HL-60/S4 (cell line): Measurements from ENCODE around the gene PYGM.

Experiments
- in situ Hi-C: fragments of 300-500 bp; cut with MboI; formaldehyde crosslinking; loops from 2 replicates; pipeline ENCODE4 v1.14.3; 2022; ENCODE audit warnings: low sequenced_read_pairs

PYGM gene

GRCh38 chr11:64741375-64742086 is 18.2 kb downstream of the PYGM start:
- in situ Hi-C loops = no loop called here

DNA sequence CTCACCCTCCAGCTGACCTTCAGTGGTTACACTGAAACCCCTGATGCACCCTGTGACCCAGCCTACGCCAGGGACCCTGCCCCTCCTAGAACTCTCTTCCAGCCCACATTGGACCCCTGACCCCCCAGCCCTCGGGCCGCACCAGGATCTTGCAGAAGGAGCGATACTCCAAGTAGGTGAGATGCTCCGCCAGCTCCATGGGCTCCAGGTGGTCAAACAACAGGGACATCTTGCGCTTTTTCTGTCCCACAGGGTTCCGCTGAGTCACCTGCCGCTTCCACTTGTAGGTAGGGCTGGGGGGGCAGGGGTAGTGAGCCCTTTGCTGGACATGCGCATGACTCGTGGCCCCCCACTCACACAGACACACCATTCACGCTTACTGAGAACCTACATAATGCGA is 19.9 kb downstream of the PYGM start:
- in situ Hi-C loops = no loop called here

- in situ Hi-C loops = no loop called here
Observed at GRCh38 chr11:64736654-64737053, 23.1 kb downstream of the PYGM start.

- in situ Hi-C loops = no loop called here
Observed at GRCh38 chr11:64735725-64736259, 24.0 kb downstream of the PYGM start.

- in situ Hi-C loops = no loop called here
Observed at GRCh38 chr11:64734811-64735724, 24.7 kb downstream of the PYGM start.

GRCh38 chr11:64731601-64732000 is 28.2 kb downstream of the PYGM start:
- in situ Hi-C loops = no loop called here

DNA sequence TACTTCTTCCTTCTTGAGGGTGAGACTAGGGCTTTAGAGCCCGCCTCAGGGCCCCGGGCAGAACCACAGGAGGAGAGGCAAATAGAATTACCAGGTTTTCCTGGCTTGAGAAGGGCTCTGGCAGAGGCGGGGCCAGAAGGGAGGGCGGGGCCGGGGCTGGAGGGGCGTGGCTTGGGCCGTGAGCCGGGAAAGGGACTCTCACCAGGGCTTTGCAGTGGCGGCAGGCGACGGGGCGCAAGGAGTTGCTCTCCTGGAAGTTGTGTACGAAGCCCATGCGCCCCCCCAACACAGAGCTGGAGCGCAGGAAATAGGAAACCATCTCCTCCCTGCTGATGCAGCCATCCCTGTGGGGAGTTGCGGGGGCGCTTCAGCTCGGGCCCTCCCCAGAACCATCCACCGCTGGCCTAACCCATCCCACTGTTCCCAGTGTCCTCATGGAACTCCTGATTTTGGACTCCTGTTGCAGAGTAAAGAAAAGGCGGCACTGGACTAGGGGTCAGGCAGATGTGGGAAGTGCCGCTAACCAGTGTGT is 29.9 kb downstream of the PYGM start:
- in situ Hi-C loops = no loop called here

DNA sequence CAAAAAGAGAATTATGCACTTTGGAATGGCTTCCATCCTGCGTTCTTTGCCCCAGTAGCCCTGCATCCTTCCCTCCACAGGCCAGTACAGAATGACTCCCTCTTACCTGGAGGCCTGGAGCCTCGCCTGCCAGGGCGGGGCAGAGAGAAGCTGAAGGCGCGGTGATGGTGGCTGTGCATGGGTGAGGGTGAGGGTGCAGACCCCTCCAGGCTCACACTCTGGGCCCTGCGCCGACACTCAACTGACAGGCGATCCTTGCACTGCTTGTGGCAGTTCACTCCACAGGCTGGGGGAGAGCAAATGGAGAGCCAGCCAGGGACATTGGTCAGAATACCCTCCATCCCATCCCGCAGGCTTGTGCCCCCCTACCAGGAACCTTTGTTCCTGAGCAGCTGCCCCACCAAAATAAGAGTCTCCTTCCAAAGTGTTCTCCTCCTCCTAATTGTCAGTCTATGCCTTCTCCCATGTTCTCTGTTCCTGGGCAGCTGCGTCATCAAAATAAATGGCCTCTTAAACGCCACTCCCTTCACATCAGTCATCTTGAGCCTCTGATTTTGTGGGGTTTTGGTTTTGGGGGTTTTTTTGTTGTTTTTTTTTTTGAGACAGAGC is 30.9 kb downstream of the PYGM start:
- in situ Hi-C loops = no loop called here

- in situ Hi-C loops = no loop called here
Observed at GRCh38 chr11:64726867-64727530, 32.8 kb downstream of the PYGM start.

- in situ Hi-C loops = no loop called here
Observed at GRCh38 chr11:64726211-64726641, 33.5 kb downstream of the PYGM start.

DNA sequence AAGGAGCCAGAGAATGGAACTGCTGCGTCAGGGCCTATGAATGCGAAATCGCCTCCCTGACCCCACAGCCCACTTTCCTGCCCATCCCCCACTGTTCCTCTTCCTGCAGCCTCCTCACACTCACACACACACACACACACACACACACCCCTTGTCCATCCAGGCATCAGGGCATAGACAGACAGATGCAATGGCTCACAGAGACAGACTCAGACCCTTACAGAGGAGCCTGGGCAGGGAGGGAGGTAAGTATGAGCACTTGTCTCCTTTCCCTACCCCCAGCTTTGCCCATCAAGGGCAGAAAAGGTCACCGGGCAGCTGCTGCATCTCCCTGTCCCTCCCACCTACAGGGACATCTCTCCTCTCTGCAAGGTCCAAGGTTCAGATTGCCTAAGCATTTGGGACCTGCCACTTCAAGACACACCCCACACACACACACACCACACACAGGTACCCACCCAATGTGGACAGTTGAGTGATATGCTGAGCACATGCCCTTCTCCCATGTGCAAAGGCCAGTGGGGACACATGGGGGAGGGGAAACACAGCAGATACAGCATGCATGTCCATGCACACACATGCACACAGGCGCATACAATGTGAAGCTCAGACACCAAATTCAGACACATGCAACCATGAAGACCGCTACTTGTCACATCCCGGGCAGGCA is 34.8 kb downstream of the PYGM start:
- in situ Hi-C loops = no loop called here

- in situ Hi-C loops = no loop called here
Observed at GRCh38 chr11:64723907-64724862, 35.6 kb downstream of the PYGM start.

DNA sequence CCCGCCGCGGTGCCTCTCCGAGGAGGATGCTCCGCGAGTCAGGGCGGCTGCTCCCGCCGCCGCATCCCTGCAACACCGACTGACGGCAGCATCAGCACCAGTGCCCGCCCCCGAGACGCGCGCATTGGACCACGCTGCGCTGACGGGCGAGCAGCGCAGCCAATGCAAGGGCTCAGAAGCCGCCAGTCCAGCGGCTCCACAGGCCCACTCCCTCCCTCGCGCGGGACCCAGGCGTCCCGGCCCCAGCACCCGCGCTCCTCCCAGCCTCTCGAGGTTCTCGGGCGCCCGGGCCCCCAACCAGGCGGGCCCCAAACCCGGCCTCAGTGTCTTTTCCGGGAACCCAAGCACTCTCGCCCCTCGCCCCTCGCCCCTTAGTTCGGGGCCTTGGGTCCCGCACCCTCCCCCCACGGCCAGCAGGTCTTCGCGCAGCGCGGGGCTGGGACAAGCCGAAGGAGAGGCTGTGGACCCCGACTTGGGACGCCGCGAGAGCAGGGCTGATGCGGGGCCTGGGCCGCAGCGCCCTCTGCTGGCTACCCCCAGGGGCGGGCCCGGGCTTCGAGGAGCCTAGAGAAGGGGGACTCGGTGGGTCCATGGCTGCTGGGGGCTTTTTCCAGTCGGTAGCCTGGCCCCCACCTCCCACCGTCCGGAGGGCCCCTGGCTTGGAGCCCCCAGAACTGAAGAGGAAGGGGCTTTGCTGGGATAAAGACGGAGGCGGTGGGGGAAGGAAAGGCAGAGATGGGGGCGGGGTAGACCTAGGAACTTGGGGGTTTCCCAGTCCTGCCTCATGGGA is 36.5 kb downstream of the PYGM start, which contains the start of gene NRXN2:
Gene NRXN2, minus strand, starts transcription at position 81 of the 790 bp plus-strand sequence. CDS start 9,498 bp downstream, outside the sequence.
- in situ Hi-C loops = no loop called here

DNA sequence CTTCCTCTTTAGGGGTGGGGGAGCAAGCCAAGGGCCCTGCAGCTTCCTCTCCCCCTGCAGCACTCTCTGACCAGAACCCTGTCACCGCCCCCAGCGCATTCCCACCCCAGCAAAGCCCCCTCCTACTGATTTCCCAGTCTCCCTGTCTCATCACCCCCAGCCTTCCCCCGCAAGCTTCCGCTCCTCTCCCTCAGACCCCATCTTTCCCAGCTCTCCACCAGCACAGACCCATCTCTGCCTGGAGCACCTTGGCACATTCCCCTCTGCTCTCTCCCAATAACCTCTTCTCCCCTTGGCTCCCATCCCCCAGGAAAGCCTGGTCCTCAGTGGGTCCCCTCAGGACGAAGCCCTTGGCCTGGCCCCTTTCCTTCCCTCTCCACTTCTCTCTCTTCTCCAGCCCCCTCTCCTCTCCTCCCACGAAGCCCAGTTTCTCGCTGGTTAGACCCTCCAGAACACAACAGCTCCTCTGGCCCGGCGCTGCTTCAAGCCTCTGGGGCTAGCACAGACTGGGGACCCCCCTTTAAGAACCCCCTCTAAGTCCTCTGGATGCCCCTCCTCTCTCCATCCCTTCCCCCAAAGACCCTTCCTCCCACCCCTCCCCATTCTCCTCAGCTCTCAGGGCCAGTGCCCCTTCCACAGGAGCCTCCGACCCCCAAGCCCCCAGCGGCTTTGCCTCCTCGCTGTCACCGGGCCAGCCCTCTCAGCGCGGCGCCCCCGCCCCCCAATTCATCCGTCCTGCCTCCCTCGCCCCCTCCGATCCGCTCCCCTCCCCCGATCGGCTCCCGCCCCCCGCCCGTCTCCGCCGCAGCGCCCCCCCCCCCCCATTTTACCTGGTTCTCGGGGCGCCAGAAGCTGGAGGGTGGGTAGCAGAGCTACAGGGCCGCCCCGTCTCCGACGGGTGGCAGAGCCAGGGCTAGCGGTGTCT is 37.4 kb downstream of the PYGM start:
- in situ Hi-C loops = no loop called here

GRCh38 chr11:64721359-64721699 is 38.4 kb downstream of the PYGM start:
- in situ Hi-C loops = no loop called here

- in situ Hi-C loops = no loop called here
Observed at GRCh38 chr11:64720640-64721358, 39.0 kb downstream of the PYGM start.
